Transverse colon (tissue), 4 donors: ENCODE data around the gene VAV2. TPM values are rescaled to one million over a fixed set of nuclear protein-coding genes. Genes with fewer than 3 reads are reported as not detected.

ENCODE experiments used
- DNase-seq: peaks from one replicate; pipeline ENCODE4 v3.0.0-alpha.2; 2019
- H3K27ac ChIP-seq, 4 donors: fragments of 200-600 bp; sonication (generic); 2 replicates each; pipeline ENCODE4 v1.5.1; 2016 to 2018; ENCODE audit warnings: inconsistent platforms in 4 of 4
- H3K27me3 ChIP-seq: fragments of 200-600 bp; sonication (generic); 2 replicates; pipeline ENCODE4 v1.5.1; 2017; ENCODE audit warnings: inconsistent platforms
- H3K36me3 ChIP-seq, 4 donors: fragments of 200-600 bp; sonication (generic); 2 replicates each; pipeline ENCODE4 v1.5.1; 2017 to 2019; ENCODE audit warnings: inconsistent platforms in 4 of 4
- H3K4me1 ChIP-seq, 4 donors: fragments of 200-600 bp; sonication (generic); 2 replicates each; pipeline ENCODE4 v1.5.1; 2017 to 2020; ENCODE audit warnings: inconsistent platforms in 4 of 4
- H3K4me3 ChIP-seq, 4 donors: fragments of 200-600 bp; sonication (generic); 1 replicate in 1 of 4; 2 replicates in 3 of 4; pipeline versions ENCODE4 v1.5.1 to v1.6.1; 2017 to 2019; ENCODE audit warnings: inconsistent platforms in 4 of 4
- H3K9me3 ChIP-seq, 2 donors: fragments of 200-600 bp; sonication (generic); 2 replicates each; pipeline ENCODE4 v1.5.1; 2017 to 2019; ENCODE audit warnings: inconsistent platforms in 2 of 2
- CTCF ChIP-seq, 5 experiments: fragments of 200-600 bp in 3 of 5; fragments of 450-650 bp in 2 of 5; sonication (generic) in 3 of 5; IDR thresholded peaks; 1 replicate in 2 of 5; 2 replicates in 3 of 5; pipeline ENCODE4 v1.5.1; 2016 to 2017; ENCODE audit warnings: antibody characterized with exemption in 5 of 5, inconsistent platforms in 3 of 5, mild to moderate bottlenecking in 2 of 5, moderate library complexity in 1 of 5
- EP300 ChIP-seq: sonication (generic); formaldehyde crosslinking; IDR thresholded peaks from one replicate; pipeline ENCODE4 v1.6.1; 2017; ENCODE audit warnings: antibody characterized with exemption, low read depth
- POLR2A ChIP-seq: fragments of 450-650 bp; IDR thresholded peaks from one replicate; pipeline ENCODE4 v1.6.1; 2016; ENCODE audit warnings: antibody characterized with exemption, mild to moderate bottlenecking, moderate library complexity
- POLR2AphosphoS5 ChIP-seq, 3 donors: sonication (generic); formaldehyde crosslinking; IDR thresholded peaks; one replicate each; pipeline ENCODE4 v1.6.1; 2016; ENCODE audit warnings: antibody characterized with exemption in 3 of 3
- WGBS, 2 donors: methylation state at CpG; one replicate each; pipeline ENCODE4 v1.1.5; 2018; ENCODE audit warnings: low coverage in 1 of 2; 5-methylcytosine and 5-hydroxymethylcytosine counted together
- in situ Hi-C, 4 donors: fragments of 200-750 bp; cut with MboI; loops; one replicate each; pipeline versions ENCODE4 v1.15.0 to v1.15.1; 2017; ENCODE audit warnings: low sequenced_read_pairs in 3 of 4, low pct_ligation_motif_present in 1 of 4, low pct_unique_long_range_greater_than_20kb in 1 of 4
- intact Hi-C: fragments of 100-400 bp; cut with DNase I; formaldehyde crosslinking; loops from one replicate; pipeline ENCODE4 v1.15.1; 2023; ENCODE audit warnings: low total_unique reads
- total RNA-seq, 4 donors: library from RNA; depleted of rRNA; stranded (reverse); fragments of >200 nt; gene quantifications; one replicate each; pipeline ENCODE4 v1.1.0, GENCODE V29; 2016

The VAV2 gene
- total RNA-seq, 4 donors from 2014 or later, result 8.2 to 52.4 (median 24.5) TPM

GRCh38 chr9:133875131-133875530 is 117.0 kb downstream of the VAV2 start:
- Histone ChIP-seq H3K4me3 (no peak overlapping the region), H3K27ac (no peak overlapping the region), H3K36me3 (no peaks in the 10 kb centered on the region), H3K4me1 (no peaks in the 10 kb centered on the region), H3K27me3 (no peaks in the 10 kb centered on the region), H3K9me3 (no peaks in the 10 kb centered on the region)
- 87% methylated on average over 11 of the region's 11 CpGs; no CpG with 5 or more reads in 1 of the 2 donors for WGBS, 2 donors
- TF ChIP-seq POLR2A (no peak), POLR2AphosphoS5 (IDR thresholded peaks at IDR 0.05) (no peak), CTCF (IDR thresholded peaks at IDR 0.05) (no peak)
- in situ Hi-C loops (no loop called here), intact Hi-C loops (no loop called here)
- DNase-seq, result no peak

- Histone ChIP-seq H3K27me3 (no peaks in the 10 kb centered on the region), H3K27ac (no peak overlapping the region), H3K4me1 (no peaks in the 10 kb centered on the region), H3K36me3 (no peaks in the 10 kb centered on the region), H3K4me3 (no peak overlapping the region), H3K9me3 (no peaks in the 10 kb centered on the region)
- DNase-seq, result no peak
- TF ChIP-seq CTCF (IDR thresholded peaks at IDR 0.05) (no peak), EP300 (no peak), POLR2A (no peak)
- in situ Hi-C loops, result no loop called here
- intact Hi-C loops, result no loop called here
- 86% methylated on average over 10 of the region's 10 CpGs; no CpG with 5 or more reads in 1 of the 2 donors for WGBS, 2 donors
Observed at GRCh38 chr9:133874659-133875058, 117.5 kb downstream of the VAV2 start.

GRCh38 chr9:133874060-133874657 is 118.0 kb downstream of the VAV2 start:
- DNase-seq, result no peak
- WGBS, 2 donors, result 88% methylated on average over 14 of the region's 14 CpGs; no CpG with 5 or more reads in 1 of the 2 donors
- TF ChIP-seq POLR2AphosphoS5 (IDR thresholded peaks at IDR 0.05) (no peak), CTCF (IDR thresholded peaks at IDR 0.05) (no peak), POLR2A (no peak)

GRCh38 chr9:133873461-133873891 is 118.6 kb downstream of the VAV2 start:
- 69 to 92% methylated on average over 3 to 8 of the region's 9 CpGs for WGBS, 2 donors
- no peak overlapping the region for H3K4me3 ChIP-seq
- no peaks in the 10 kb centered on the region for H3K36me3 ChIP-seq
- no peaks in the 10 kb centered on the region for H3K9me3 ChIP-seq
- in situ Hi-C loops, result no loop called here
- intact Hi-C loops, result no loop called here
- no peak overlapping the region for H3K27ac ChIP-seq
- H3K27me3 ChIP-seq, result no peaks in the 10 kb centered on the region
- no peaks in the 10 kb centered on the region for H3K4me1 ChIP-seq
- DNase-seq, result no peak
- no peak for TF ChIP-seq POLR2AphosphoS5 (IDR thresholded peaks at IDR 0.05)
- no peak for TF ChIP-seq EP300
- no peak for TF ChIP-seq POLR2A
- no peak for TF ChIP-seq CTCF (IDR thresholded peaks at IDR 0.05)

More at GRCh38 chr9:133874060-133874657, 118.0 kb downstream of the VAV2 start:
- intact Hi-C loops (no loop called here), in situ Hi-C loops (no loop called here)
- Histone ChIP-seq H3K4me3 (no peak overlapping the region), H3K9me3 (no peaks in the 10 kb centered on the region), H3K27ac (no peak overlapping the region), H3K4me1 (no peaks in the 10 kb centered on the region), H3K27me3 (no peaks in the 10 kb centered on the region), H3K36me3 (no peaks in the 10 kb centered on the region)
